B cell (primary cell): ENCODE results near the gene BRI3. TPM values are rescaled to one million over a fixed set of nuclear protein-coding genes. Genes with fewer than 3 reads are reported as not detected.

Source experiments
- ATAC-seq: fragments of 200-7000 bp; cut with Tn5 transposase; one replicate; pipeline ENCODE4 v1.10.0; 2021; ENCODE audit warnings: low read depth, mild to moderate bottlenecking, moderate number of reproducible peaks, moderate library complexity
- CTCF ChIA-PET: fragments of 350-600 bp; sonication (Branson Sonifier 250); formaldehyde crosslinking; loops from one replicate; lab custom pipeline; 2021; ENCODE audit warnings: antibody characterized with exemption, inconsistent platforms; lab: Charles Lee
- POLR2A ChIA-PET: fragments of 350-600 bp; sonication (Branson Sonifier 250); formaldehyde crosslinking; loops from one replicate; lab custom pipeline; 2021; ENCODE audit warnings: antibody characterized with exemption; lab: Charles Lee
- DNase-seq: peaks from one replicate; pipeline ENCODE4 v3.0.0; 2013
- H2AFZ ChIP-seq: 2 replicates; pipeline ENCODE4 v1.6.1; 2012; ENCODE audit warnings: mild to moderate bottlenecking, low read depth, low read length; ENCODE audit not compliant: insufficient read depth, poor library complexity, severe bottlenecking
- H3K27ac ChIP-seq, 2 donors: 1 replicate in 1 of 2; 2 replicates in 1 of 2; pipeline ENCODE4 v1.5.1; 2012 to 2013; ENCODE audit warnings: low read length in 2 of 2, mild to moderate bottlenecking in 2 of 2, moderate library complexity in 1 of 2
- H3K27me3 ChIP-seq, 4 experiments: fragments of 200-600 bp in 1 of 4; sonication (generic) in 1 of 4; replicated peaks in 1 of 4; 1 replicate in 2 of 4; 2 replicates in 2 of 4; pipeline versions ENCODE4 v1.6.1 to v1.7.0; 2013 to 2016; ENCODE audit warnings: low read length in 3 of 4, mild to moderate bottlenecking in 2 of 4, mixed read lengths in 1 of 4, moderate library complexity in 1 of 4; ENCODE audit not compliant: insufficient read depth in 4 of 4, control insufficient read depth in 3 of 4; ENCODE audit errors: control extremely low read depth in 1 of 4
- H3K36me3 ChIP-seq, 2 experiments: replicated peaks in 1 of 2; 1 replicate in 1 of 2; 2 replicates in 1 of 2; pipeline versions ENCODE4 v1.6.1 to v1.7.1; 2013; ENCODE audit warnings: low read length in 1 of 2; ENCODE audit not compliant: insufficient read depth in 2 of 2, control insufficient read depth in 1 of 2; ENCODE audit errors: control extremely low read depth in 1 of 2, extremely low read depth in 1 of 2
- H3K4me1 ChIP-seq, 2 donors: fragments of 200-600 bp in 1 of 2; sonication (generic) in 1 of 2; 1 replicate in 1 of 2; 2 replicates in 1 of 2; pipeline versions ENCODE4 v1.5.1 to v1.6.1; 2013 to 2017; ENCODE audit warnings: low read length in 2 of 2; ENCODE audit not compliant: control insufficient read depth in 2 of 2, insufficient read depth in 2 of 2
- H3K4me2 ChIP-seq: replicated peaks from 2 replicates; pipeline ENCODE3; 2012; ENCODE audit warnings: mild to moderate bottlenecking, low read depth, low read length; ENCODE audit not compliant: poor library complexity, severe bottlenecking
- H3K4me3 ChIP-seq, 5 experiments: fragments of 200-600 bp in 1 of 5; sonication (generic) in 1 of 5; 1 replicate in 3 of 5; 2 replicates in 2 of 5; pipeline versions ENCODE4 v1.5.1 to v1.7.0; 2011 to 2016; ENCODE audit warnings: low read length in 4 of 5, mild to moderate bottlenecking in 4 of 5, low read depth in 2 of 5, control low read depth in 1 of 5, moderate library complexity in 1 of 5; ENCODE audit not compliant: insufficient read depth in 1 of 5; ENCODE audit errors: control extremely low read depth in 1 of 5, extremely low read depth in 1 of 5
- H3K79me2 ChIP-seq: fragments of 200-600 bp; sonication (generic); one replicate; pipeline ENCODE4 v1.6.0; 2016; ENCODE audit warnings: low read length; ENCODE audit not compliant: control insufficient read depth, insufficient read depth
- H3K9ac ChIP-seq: fragments of 200-600 bp; sonication (generic); 2 replicates; pipeline ENCODE4 v1.6.1; 2017; ENCODE audit warnings: mild to moderate bottlenecking, low read length, moderate library complexity
- H3K9me3 ChIP-seq, 3 donors: one replicate each; pipeline versions ENCODE4 v1.6.1 to v1.7.1; 2013; ENCODE audit warnings: low read length in 2 of 3; ENCODE audit not compliant: control insufficient read depth in 2 of 3, insufficient read depth in 1 of 3; ENCODE audit errors: control extremely low read depth in 1 of 3
- H4K20me1 ChIP-seq: 2 replicates; pipeline ENCODE4 v1.6.0; 2012; ENCODE audit warnings: mild to moderate bottlenecking, low read length; ENCODE audit not compliant: insufficient read depth, control insufficient read depth, poor library complexity, severe bottlenecking
- H3K27ac Mint-ChIP-seq: one replicate; pipeline ENCODE4 v1.8.0; 2021; ENCODE audit warnings: mixed read lengths
- H3K27me3 Mint-ChIP-seq: one replicate; pipeline ENCODE4 v1.8.0; 2021; ENCODE audit warnings: mixed read lengths
- H3K4me1 Mint-ChIP-seq: one replicate; pipeline ENCODE4 v1.8.0; 2021; ENCODE audit warnings: mixed read lengths
- H3K4me3 Mint-ChIP-seq: one replicate; pipeline ENCODE4 v1.8.0; 2021; ENCODE audit warnings: mixed read lengths
- H3K9me3 Mint-ChIP-seq: one replicate; pipeline ENCODE4 v1.8.0; 2022; ENCODE audit warnings: mixed read lengths; ENCODE audit not compliant: insufficient read depth
- EZH2 ChIP-seq: IDR thresholded peaks from 2 replicates; pipeline ENCODE4 v1.6.1; 2012; ENCODE audit warnings: borderline replicate concordance, low read depth, mild to moderate bottlenecking, moderate library complexity, low read length; ENCODE audit not compliant: insufficient read depth, poor library complexity, severe bottlenecking
- WGBS: methylation state at CpG from one replicate; pipeline ENCODE4 v1.1.5; 2013; ENCODE audit warnings: missing lambda C conversion rate; ENCODE audit not compliant: insufficient coverage; 5-methylcytosine and 5-hydroxymethylcytosine counted together
- intact Hi-C: fragments of 100-400 bp; cut with micrococcal nuclease; formaldehyde crosslinking; loops from one replicate; pipeline ENCODE4 v1.10.0; 2022
- polyA plus RNA-seq: library from polyadenylated mRNA; depleted of rRNA; stranded (reverse); fragments of >200 nt; gene quantifications from 2 replicates; pipeline ENCODE4 v1.2.3, GENCODE V29; 2012
- total RNA-seq, 2 donors: library from RNA; stranded (reverse); fragments of 120-200 nt in 1 of 2; gene quantifications; 1 replicate in 1 of 2; 2 replicates in 1 of 2; pipeline versions ENCODE4 v1.2.3 to v1.2.4, GENCODE V29; 2013 to 2022
- TF ChIP-seq, protein P1 (sequence below): fragments of 200-600 bp; IDR thresholded peaks from one replicate; pipeline ENCODE4 v1.8.0; 2022; ENCODE audit warnings: antibody characterized with exemption, mild to moderate bottlenecking

The BRI3 gene
- total and polyA plus RNA-seq, 2 donors (not counting 1 experiment from before 2014, with no cell fraction given) = 21.6 to 86.7 TPM

DNA sequence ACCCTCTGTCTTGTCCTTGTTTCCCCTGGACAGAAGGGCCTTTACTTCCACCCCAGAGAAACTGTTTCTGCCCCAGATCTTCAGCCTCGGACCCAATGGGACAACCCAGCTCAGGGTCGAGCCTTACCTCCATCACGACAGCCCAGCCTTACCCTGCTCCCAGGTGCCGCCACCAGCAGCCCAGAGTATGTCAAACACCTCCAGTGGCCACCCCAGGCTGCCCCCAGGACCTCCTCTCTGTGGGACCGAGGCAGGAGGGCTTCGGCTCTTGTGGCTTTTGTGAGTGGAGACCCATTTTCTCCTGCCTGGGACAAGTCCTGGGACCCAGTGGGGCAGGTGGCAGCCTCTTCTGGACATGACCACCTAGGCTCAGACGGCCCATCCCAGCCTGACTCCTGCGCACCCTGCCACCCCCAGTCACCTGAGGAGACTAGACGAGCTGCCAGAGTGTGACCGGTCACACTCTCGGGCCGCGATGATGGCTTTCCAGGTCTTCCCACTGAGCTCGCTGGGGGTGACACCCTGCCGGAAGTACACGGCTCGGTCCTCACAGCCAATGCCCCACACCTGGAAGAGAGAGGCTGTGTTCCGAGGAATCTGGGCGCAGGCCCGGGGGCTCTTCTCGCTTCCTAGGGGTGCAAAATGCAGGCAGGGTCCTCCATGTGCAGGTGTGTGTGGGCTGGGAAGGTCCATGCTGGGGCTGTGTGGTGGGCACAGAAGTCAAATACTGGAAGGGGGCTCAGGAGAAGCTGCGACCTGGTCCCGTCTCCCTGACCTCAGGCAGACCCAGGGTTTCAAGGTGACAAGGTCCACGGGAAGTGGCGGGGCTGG is 44.9 kb upstream of the BRI3 start:
- H3K27me3 ChIP-seq = no peaks in the 10 kb centered on the region
- intact Hi-C loops = no loop called here
- peaks cover 0 to 49% of the 10 kb centered on the region in 2 experiments for H3K36me3 ChIP-seq
- DNase-seq (no peak), ATAC-seq (no peak)
- Mint-ChIP-seq H3K4me1 (no peaks in the 10 kb centered on the region), H3K9me3 (no peaks in the 10 kb centered on the region), H3K4me3 (no peak overlapping the region), H3K27me3 (no peaks in the 10 kb centered on the region), H3K27ac (no peak overlapping the region)
- H3K9ac ChIP-seq = no peak overlapping the region
- CTCF ChIA-PET = no interaction called here
- TF ChIP-seq, protein P1, sequence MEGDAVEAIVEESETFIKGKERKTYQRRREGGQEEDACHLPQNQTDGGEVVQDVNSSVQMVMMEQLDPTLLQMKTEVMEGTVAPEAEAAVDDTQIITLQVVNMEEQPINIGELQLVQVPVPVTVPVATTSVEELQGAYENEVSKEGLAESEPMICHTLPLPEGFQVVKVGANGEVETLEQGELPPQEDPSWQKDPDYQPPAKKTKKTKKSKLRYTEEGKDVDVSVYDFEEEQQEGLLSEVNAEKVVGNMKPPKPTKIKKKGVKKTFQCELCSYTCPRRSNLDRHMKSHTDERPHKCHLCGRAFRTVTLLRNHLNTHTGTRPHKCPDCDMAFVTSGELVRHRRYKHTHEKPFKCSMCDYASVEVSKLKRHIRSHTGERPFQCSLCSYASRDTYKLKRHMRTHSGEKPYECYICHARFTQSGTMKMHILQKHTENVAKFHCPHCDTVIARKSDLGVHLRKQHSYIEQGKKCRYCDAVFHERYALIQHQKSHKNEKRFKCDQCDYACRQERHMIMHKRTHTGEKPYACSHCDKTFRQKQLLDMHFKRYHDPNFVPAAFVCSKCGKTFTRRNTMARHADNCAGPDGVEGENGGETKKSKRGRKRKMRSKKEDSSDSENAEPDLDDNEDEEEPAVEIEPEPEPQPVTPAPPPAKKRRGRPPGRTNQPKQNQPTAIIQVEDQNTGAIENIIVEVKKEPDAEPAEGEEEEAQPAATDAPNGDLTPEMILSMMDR = no peak
- TF ChIP-seq EZH2 = no peak
- H2AFZ ChIP-seq = no peak overlapping the region
- WGBS = 96% methylated on average over 25 of the region's 25 CpGs
- no peaks in the 10 kb centered on the region for H3K9me3 ChIP-seq
- no peak overlapping the region for H3K4me3 ChIP-seq
- H3K4me2 ChIP-seq = no peak overlapping the region
- H3K27ac ChIP-seq = no peak overlapping the region
- peaks cover 2% of the 10 kb centered on the region for H4K20me1 ChIP-seq
- H3K79me2 ChIP-seq = no peaks in the 10 kb centered on the region
- POLR2A ChIA-PET = no interaction called here
- H3K4me1 ChIP-seq = no peaks in the 10 kb centered on the region

DNA sequence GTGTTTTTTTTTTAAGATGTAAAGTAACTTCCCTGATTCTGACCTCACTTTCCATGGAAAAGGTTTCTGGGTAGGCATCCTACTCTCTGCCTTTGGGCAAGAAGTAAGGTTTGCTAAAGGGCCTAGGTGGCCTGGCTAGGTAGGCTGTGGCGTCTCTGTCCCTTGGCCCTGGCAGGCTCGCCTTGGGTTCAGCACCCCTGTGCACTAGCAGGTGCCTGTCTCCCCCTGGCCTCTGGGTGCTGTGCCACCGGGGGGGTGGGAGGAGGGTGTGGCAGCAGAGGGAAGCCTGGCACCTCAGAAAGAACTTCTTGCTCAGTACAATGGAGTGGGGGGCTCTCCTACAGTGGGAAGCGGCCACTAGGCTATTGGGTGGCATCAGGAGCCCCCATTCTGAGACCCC is 43.4 kb upstream of the BRI3 start:
- Histone ChIP-seq H3K79me2 (no peaks in the 10 kb centered on the region), H3K36me3 (peaks cover 0 to 43% of the 10 kb centered on the region in 2 experiments), H3K4me2 (no peak overlapping the region), H3K9me3 (no peaks in the 10 kb centered on the region), H3K27me3 (no peaks in the 10 kb centered on the region), H3K9ac (no peak overlapping the region), H3K4me3 (no peak overlapping the region), H3K27ac (no peak overlapping the region), H2AFZ (no peak overlapping the region), H4K20me1 (peaks cover 13% of the 10 kb centered on the region), H3K4me1 (no peaks in the 10 kb centered on the region)
- WGBS = 100% methylated on average over 4 of the region's 4 CpGs
- Mint-ChIP-seq H3K27me3 (no peaks in the 10 kb centered on the region), H3K27ac (no peak overlapping the region), H3K4me1 (no peaks in the 10 kb centered on the region), H3K9me3 (no peaks in the 10 kb centered on the region), H3K4me3 (no peak overlapping the region)
- no peak for DNase-seq
- ATAC-seq = no peak
- ChIA-PET CTCF (no interaction called here), POLR2A (interaction anchor here (0.6 kb wide), 1 partner anchor 228 kb away, joined by 3 read pairs; no protein-coding TSS in a partner anchor)
- intact Hi-C loops = no loop called here
- TF ChIP-seq, protein P1 = no peak
- TF ChIP-seq EZH2 = no peak
